OCI-LY1 (cell line): Measurements from ENCODE around the gene RNF17.

Source experiments
- H2AFZ ChIP-seq: fragments of 200-600 bp; sonication (generic), shearing (Covaris generic); 2 replicates; pipeline ENCODE4 v1.6.0; 2014; ENCODE audit warnings: antibody characterized with exemption, mild to moderate bottlenecking, low read length
- H3F3A ChIP-seq: fragments of 200-600 bp; sonication (generic), shearing (Covaris generic); 2 replicates; pipeline ENCODE4 v1.6.0; 2014; ENCODE audit warnings: mild to moderate bottlenecking, antibody characterized with exemption, low read length, moderate library complexity; ENCODE audit not compliant: insufficient read depth
- H3K27ac ChIP-seq: fragments of 200-600 bp; sonication (generic); 2 replicates; pipeline ENCODE4 v1.5.1; 2014; ENCODE audit warnings: low read length, mixed run types, mild to moderate bottlenecking, low read depth; ENCODE audit not compliant: poor library complexity, severe bottlenecking
- H3K27me3 ChIP-seq: fragments of 200-600 bp; sonication (generic); 2 replicates; pipeline ENCODE4 v1.6.0; 2014; ENCODE audit warnings: antibody characterized with exemption, mild to moderate bottlenecking, low read length, moderate library complexity; ENCODE audit not compliant: insufficient read depth
- H3K36me3 ChIP-seq: fragments of 200-600 bp; sonication (generic); 2 replicates; pipeline ENCODE4 v1.6.1; 2014; ENCODE audit warnings: mild to moderate bottlenecking, antibody characterized with exemption, low read length, moderate library complexity, mixed read lengths; ENCODE audit not compliant: insufficient read depth
- H3K4me1 ChIP-seq: fragments of 200-600 bp; sonication (generic); 2 replicates; pipeline ENCODE4 v1.5.1; 2014; ENCODE audit warnings: mild to moderate bottlenecking, low read length, moderate library complexity; ENCODE audit not compliant: insufficient read depth, severe bottlenecking
- H3K4me2 ChIP-seq: fragments of 200-600 bp; sonication (generic), shearing (Covaris generic); 2 replicates; pipeline ENCODE4 v1.6.1; 2014; ENCODE audit warnings: low read length
- H3K4me3 ChIP-seq: fragments of 200-600 bp; sonication (generic); 2 replicates; pipeline ENCODE4 v1.5.1; 2014; ENCODE audit warnings: low read length, low read depth, mild to moderate bottlenecking, mixed read lengths; ENCODE audit not compliant: poor library complexity, severe bottlenecking
- H3K79me2 ChIP-seq: fragments of 200-600 bp; shearing (Covaris generic); 2 replicates; pipeline ENCODE4 v1.6.1; 2016; ENCODE audit warnings: mixed run types, low read length, mixed read lengths; ENCODE audit not compliant: insufficient read depth
- H3K9ac ChIP-seq: fragments of 200-600 bp; sonication (generic), shearing (Covaris generic); 2 replicates; pipeline ENCODE4 v1.6.1; 2014; ENCODE audit warnings: mild to moderate bottlenecking, low read length, mixed read lengths
- H3K9me2 ChIP-seq: fragments of 200-600 bp; sonication (generic), shearing (Covaris generic); 2 replicates; pipeline ENCODE4 v1.6.1; 2014; ENCODE audit warnings: low read depth, mild to moderate bottlenecking, low read length, mixed read lengths
- H3K9me3 ChIP-seq: fragments of 200-600 bp; shearing (Covaris generic); 2 replicates; pipeline ENCODE4 v1.6.1; 2014; ENCODE audit warnings: low read length, mixed read lengths
- H4K20me1 ChIP-seq: fragments of 200-600 bp; sonication (generic), shearing (Covaris generic); 2 replicates; pipeline ENCODE4 v1.6.0; 2016; ENCODE audit warnings: mild to moderate bottlenecking, low read length; ENCODE audit not compliant: insufficient read depth
- CTCF ChIP-seq: fragments of 200-600 bp; sonication (generic), shearing (Covaris generic); IDR thresholded peaks from 2 replicates; pipeline ENCODE4 v1.5.1; 2017; ENCODE audit warnings: mild to moderate bottlenecking, antibody characterized with exemption, low read length, moderate library complexity, mixed read lengths
- EZH2 ChIP-seq: fragments of 200-600 bp; sonication (generic), shearing (Covaris generic); IDR thresholded peaks from 2 replicates; pipeline ENCODE4 v1.8.0; 2017; ENCODE audit warnings: borderline replicate concordance, mixed run types, mild to moderate bottlenecking, antibody characterized with exemption, low read length, moderate library complexity, mixed read lengths

RNF17 gene

DNA sequence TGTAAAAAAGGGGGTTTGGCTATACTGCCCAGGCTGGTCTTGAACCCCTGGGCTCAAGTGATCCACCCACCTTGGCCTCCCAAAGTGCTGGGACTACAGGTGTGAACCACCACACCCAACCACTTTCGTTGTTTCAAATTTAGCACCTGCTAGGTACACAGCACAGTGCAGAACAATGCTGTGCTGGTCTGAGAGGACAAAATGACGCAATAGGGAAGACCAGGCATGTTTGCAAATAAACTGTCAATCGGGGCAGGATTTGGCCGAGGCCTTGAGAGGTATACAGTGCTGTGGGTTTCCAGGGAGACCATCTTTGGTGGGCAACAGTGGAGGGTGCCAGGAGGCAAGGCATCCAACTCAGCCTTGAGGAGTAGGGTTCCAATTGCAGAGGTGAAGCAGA, 46.8 kb upstream of the RNF17 start:
- Histone ChIP-seq H3F3A (no peaks in the 10 kb centered on the region), H3K9me2 (no peaks in the 10 kb centered on the region)

GRCh38 chr13:24718192-24718965, 45.6 kb upstream of the RNF17 start:
- Histone ChIP-seq H3K9ac (no peak overlapping the region), H3K4me1 (no peaks in the 10 kb centered on the region), H3F3A (no peaks in the 10 kb centered on the region), H3K9me2 (no peaks in the 10 kb centered on the region), H3K79me2 (no peaks in the 10 kb centered on the region), H3K9me3 (no peaks in the 10 kb centered on the region), H3K27ac (no peak overlapping the region), H2AFZ (no peak overlapping the region), H3K4me2 (no peak overlapping the region), H3K36me3 (no peaks in the 10 kb centered on the region), H3K27me3 (no peaks in the 10 kb centered on the region), H3K4me3 (no peak overlapping the region), H4K20me1 (no peaks in the 10 kb centered on the region)
- no peak for TF ChIP-seq EZH2
- TF ChIP-seq CTCF: no peak

More for the DNA sequence above, 46.8 kb upstream of the RNF17 start:
- no peaks in the 10 kb centered on the region for H3K9me3 ChIP-seq
- H3K79me2 ChIP-seq: no peaks in the 10 kb centered on the region
- H3K4me2 ChIP-seq: no peak overlapping the region
- H3K27me3 ChIP-seq: no peaks in the 10 kb centered on the region
- no peaks in the 10 kb centered on the region for H3K4me1 ChIP-seq
- no peak overlapping the region for H3K27ac ChIP-seq
- H3K4me3 ChIP-seq: no peak overlapping the region
- TF ChIP-seq EZH2: no peak
- TF ChIP-seq CTCF: no peak
- H4K20me1 ChIP-seq: no peaks in the 10 kb centered on the region
- H3K9ac ChIP-seq: no peak overlapping the region
- H3K36me3 ChIP-seq: no peaks in the 10 kb centered on the region
- no peak overlapping the region for H2AFZ ChIP-seq

- Histone ChIP-seq H3K9ac (no peak overlapping the region), H3K79me2 (no peaks in the 10 kb centered on the region), H3K9me2 (no peaks in the 10 kb centered on the region), H3K27ac (no peak overlapping the region), H3K4me3 (no peak overlapping the region), H2AFZ (no peak overlapping the region), H3F3A (no peaks in the 10 kb centered on the region), H3K27me3 (no peaks in the 10 kb centered on the region), H3K36me3 (no peaks in the 10 kb centered on the region), H3K4me2 (no peak overlapping the region), H3K9me3 (no peaks in the 10 kb centered on the region), H3K4me1 (no peaks in the 10 kb centered on the region), H4K20me1 (no peaks in the 10 kb centered on the region)
- no peak for TF ChIP-seq EZH2
These were observed 44.8 kb upstream of the RNF17 start for GRCh38 chr13:24719139-24719538.

- no peak overlapping the region for H3K4me3 ChIP-seq
- H3K36me3 ChIP-seq: no peaks in the 10 kb centered on the region
- no peak overlapping the region for H3K27ac ChIP-seq
- no peak overlapping the region for H3K9ac ChIP-seq
- H3F3A ChIP-seq: no peaks in the 10 kb centered on the region
- H4K20me1 ChIP-seq: no peaks in the 10 kb centered on the region
- H3K27me3 ChIP-seq: no peaks in the 10 kb centered on the region
- no peak overlapping the region for H2AFZ ChIP-seq
- TF ChIP-seq CTCF (no peak), EZH2 (no peak)
- H3K79me2 ChIP-seq: no peaks in the 10 kb centered on the region
- H3K4me1 ChIP-seq: no peaks in the 10 kb centered on the region
- no peaks in the 10 kb centered on the region for H3K9me2 ChIP-seq
- H3K4me2 ChIP-seq: no peak overlapping the region
- no peaks in the 10 kb centered on the region for H3K9me3 ChIP-seq
These were observed 40.8 kb upstream of the RNF17 start for GRCh38 chr13:24723206-24723605.
